SK-N-MC (cell line): ENCODE results near the gene NUP88.

Experiments used
- DNase-seq: peaks from one replicate; pipeline ENCODE4 v3.0.0-alpha.2; 2011; ENCODE audit warnings: low read depth, low spot score
- H3K27ac ChIP-seq: fragments of 200-600 bp; sonication (generic); 2 replicates; pipeline ENCODE4 v1.5.1; 2016; ENCODE audit warnings: mixed run types
- H3K36me3 ChIP-seq: fragments of 200-600 bp; sonication (generic); 2 replicates; pipeline ENCODE4 v1.6.1; 2017; ENCODE audit warnings: antibody characterized with exemption, low read length, mixed read lengths; ENCODE audit not compliant: insufficient read depth
- H3K4me3 ChIP-seq: fragments of 200-600 bp; sonication (generic); 2 replicates; pipeline ENCODE4 v1.5.1; 2016
- H3K9ac ChIP-seq: fragments of 200-600 bp; sonication (generic); 2 replicates; pipeline ENCODE4 v1.8.0; 2017; ENCODE audit warnings: mixed run types, mixed read lengths; ENCODE audit not compliant: insufficient read length
- H3K9me3 ChIP-seq: fragments of 200-600 bp; sonication (generic); 2 replicates; pipeline ENCODE4 v1.6.1; 2017; ENCODE audit warnings: low read depth, mild to moderate bottlenecking, antibody characterized with exemption, low read length, moderate library complexity, mixed read lengths
- EZH2 ChIP-seq: fragments of 200-600 bp; sonication (generic); IDR thresholded peaks from one replicate; pipeline ENCODE4 v1.6.1; 2017; ENCODE audit warnings: antibody characterized with exemption
- FOXP2 ChIP-seq: optimal IDR thresholded peaks from 2 replicates; pipeline ENCODE3; 2011; ENCODE audit warnings: mild to moderate bottlenecking, moderate library complexity; ENCODE audit not compliant: insufficient read depth; ENCODE audit errors: extremely low read length, control extremely low read depth
- POLR2AphosphoS5 ChIP-seq: IDR thresholded peaks from 2 replicates; pipeline ENCODE4 v1.6.1; 2012; ENCODE audit warnings: mild to moderate bottlenecking, low read depth, low read length, borderline replicate concordance

The NUP88 gene

GRCh38 chr17:5425826-5426225, 6.4 kb upstream of the NUP88 start:
- TF ChIP-seq FOXP2 (no peak), EZH2 (no peak), POLR2AphosphoS5 (no peak)
- H3K9me3 ChIP-seq = no peaks in the 10 kb centered on the region

GRCh38 chr17:5424909-5425308, 5.4 kb upstream of the NUP88 start:
- no peak overlapping the region for H3K4me3 ChIP-seq
- H3K9ac ChIP-seq = no peak overlapping the region
- H3K36me3 ChIP-seq = peaks cover 82% of the 10 kb centered on the region
- no peaks in the 10 kb centered on the region for H3K9me3 ChIP-seq
- peak overlapping the region; percentile 40; the same call in 1 of the 2 replicates for H3K27ac ChIP-seq
- TF ChIP-seq FOXP2 (no peak), POLR2AphosphoS5 (no peak), EZH2 (no peak)
- no peak for DNase-seq

More at GRCh38 chr17:5425826-5426225, 6.4 kb upstream of the NUP88 start:
- H3K36me3 ChIP-seq = peaks cover 88% of the 10 kb centered on the region
- H3K9ac ChIP-seq = no peak overlapping the region
- DNase-seq = no peak
- no peak overlapping the region for H3K27ac ChIP-seq
- H3K4me3 ChIP-seq = no peak overlapping the region

- H3K9ac ChIP-seq = no peak overlapping the region
- TF ChIP-seq EZH2 (no peak), POLR2AphosphoS5 (no peak), FOXP2 (no peak)
- peaks cover 61% of the 10 kb centered on the region for H3K36me3 ChIP-seq
- no peak for DNase-seq
- H3K4me3 ChIP-seq = no peak overlapping the region
- H3K27ac ChIP-seq = no peak overlapping the region
- H3K9me3 ChIP-seq = no peaks in the 10 kb centered on the region
Observed at GRCh38 chr17:5422505-5422904, 3.0 kb upstream of the NUP88 start.

GRCh38 chr17:5419959-5420653, 644 bp upstream of the NUP88 start, which contains the start of gene RPAIN:
TSS of gene RPAIN (plus strand) at chr17:5420182. CDS start at chr17:5420211, 29 bp downstream.
- Histone ChIP-seq H3K9ac (peak within 1 kb of the TSS; percentile 94), H3K9me3 (no peaks in the 10 kb centered on the region), H3K27ac (peak within 1 kb of the TSS; percentile 48; the same call in 1 of the 2 replicates), H3K4me3 (peak within 1 kb of the TSS; percentile 83), H3K36me3 (peaks cover 58% of the 10 kb centered on the region)
- TF ChIP-seq FOXP2 (no peak), POLR2AphosphoS5 (peak; percentile 75), EZH2 (no peak)
- no peak for DNase-seq

- Histone ChIP-seq H3K9me3 (no peaks in the 10 kb centered on the region), H3K4me3 (peak overlapping the region; percentile 83), H3K9ac (peak overlapping the region; percentile 94), H3K36me3 (peaks cover 55% of the 10 kb centered on the region), H3K27ac (peak overlapping the region; percentile 48; the same call in 1 of the 2 replicates)
- TF ChIP-seq FOXP2 = no peak
- no peak for TF ChIP-seq POLR2AphosphoS5
- no peak for TF ChIP-seq EZH2
- no peak for DNase-seq
Observed at GRCh38 chr17:5418858-5419355, 555 bp downstream of the NUP88 start.

- H3K36me3 ChIP-seq = peaks cover 57% of the 10 kb centered on the region
- H3K27ac ChIP-seq = no peak overlapping the region
- DNase-seq = no peak
- H3K9ac ChIP-seq = no peak overlapping the region
- TF ChIP-seq POLR2AphosphoS5 = no peak
- TF ChIP-seq FOXP2 = no peak
- no peak for TF ChIP-seq EZH2
- no peak overlapping the region for H3K4me3 ChIP-seq
- no peaks in the 10 kb centered on the region for H3K9me3 ChIP-seq
Observed at GRCh38 chr17:5416901-5417300, 2.6 kb downstream of the NUP88 start.

GRCh38 chr17:5413682-5414081, 5.8 kb downstream of the NUP88 start:
- H3K9me3 ChIP-seq = no peaks in the 10 kb centered on the region
- H3K4me3 ChIP-seq = no peak overlapping the region
- no peak for DNase-seq
- no peak overlapping the region for H3K27ac ChIP-seq
- no peak overlapping the region for H3K9ac ChIP-seq
- peaks cover 75% of the 10 kb centered on the region for H3K36me3 ChIP-seq
- TF ChIP-seq POLR2AphosphoS5 (no peak), FOXP2 (no peak), EZH2 (no peak)

GRCh38 chr17:5410594-5411272, 8.7 kb downstream of the NUP88 start:
- Histone ChIP-seq H3K4me3 (no peak overlapping the region), H3K36me3 (peaks cover 91% of the 10 kb centered on the region), H3K9ac (no peak overlapping the region), H3K9me3 (no peaks in the 10 kb centered on the region), H3K27ac (no peak overlapping the region)
- DNase-seq = no peak
- TF ChIP-seq EZH2 (no peak), FOXP2 (no peak), POLR2AphosphoS5 (no peak)
